Caco-2 (cell line): ENCODE measurements around the gene AIDA. TPM values are rescaled to one million over a fixed set of nuclear protein-coding genes. Genes with fewer than 3 reads are reported as not detected.

Experiments
- BruUV-seq: library from RNA; stranded (reverse); fragments of 400-500 nt; replicated peaks from 2 replicates; lab custom pipeline; 2021; lab: Mats Ljungman, UMichigan
- CTCF ChIA-PET: fragments of 300-600 bp; sonication (Branson Sonifier 250); formaldehyde crosslinking; loops from one replicate; lab custom pipeline; 2022; ENCODE audit warnings: antibody characterized with exemption; lab: Charles Lee
- POLR2A ChIA-PET: fragments of 300-600 bp; sonication (Branson Sonifier 250); formaldehyde crosslinking; loops from one replicate; lab custom pipeline; 2022; ENCODE audit warnings: antibody characterized with exemption; lab: Charles Lee
- DNase-seq, 2 experiments: peaks; one replicate each; pipeline versions ENCODE4 v3.0.0 to v3.0.0-alpha.2; 2020 to 2022
- H3K27me3 ChIP-seq: replicated peaks from 2 replicates; pipeline ENCODE4 v1.6.0; 2011; ENCODE audit warnings: low read length; ENCODE audit not compliant: control insufficient read depth, insufficient read depth
- H3K36me3 ChIP-seq: 2 replicates; pipeline ENCODE4 v1.5.1; 2011; ENCODE audit warnings: low read length; ENCODE audit not compliant: control insufficient read depth, insufficient read depth
- H3K4me1 ChIP-seq: fragments of 250-450 bp; sonication (Bioruptor Pico); 2 replicates; pipeline ENCODE4 v1.5.1; 2020; ENCODE audit warnings: mild to moderate bottlenecking
- H3K4me3 ChIP-seq: 2 replicates; pipeline ENCODE4 v1.5.1; 2011; ENCODE audit warnings: low read depth, mild to moderate bottlenecking, control low read depth, low read length
- H3K9me3 ChIP-seq: fragments of 250-450 bp; sonication (Bioruptor Pico); 2 replicates; pipeline ENCODE4 v1.5.1; 2020; ENCODE audit warnings: mild to moderate bottlenecking, moderate library complexity
- H3K27ac Mint-ChIP-seq: one replicate; pipeline ENCODE4 v1.8.0; 2022; ENCODE audit warnings: mixed read lengths; ENCODE audit not compliant: unreplicated experiment
- H3K27me3 Mint-ChIP-seq: one replicate; pipeline ENCODE4 v1.8.0; 2022; ENCODE audit warnings: mixed read lengths; ENCODE audit not compliant: insufficient read depth, unreplicated experiment
- H3K36me3 Mint-ChIP-seq: one replicate; pipeline ENCODE4 v1.8.0; 2022; ENCODE audit warnings: mild to moderate bottlenecking, mixed read lengths; ENCODE audit not compliant: insufficient read depth, unreplicated experiment
- H3K4me1 Mint-ChIP-seq: one replicate; pipeline ENCODE4 v1.8.0; 2022; ENCODE audit warnings: low read depth, mixed read lengths; ENCODE audit not compliant: unreplicated experiment
- H3K4me3 Mint-ChIP-seq: one replicate; pipeline ENCODE4 v1.8.0; 2022; ENCODE audit warnings: mild to moderate bottlenecking, moderate library complexity, mixed read lengths; ENCODE audit not compliant: unreplicated experiment
- H3K9me3 Mint-ChIP-seq: one replicate; pipeline ENCODE4 v1.8.0; 2022; ENCODE audit warnings: mixed read lengths; ENCODE audit not compliant: unreplicated experiment
- CTCF ChIP-seq, 2 experiments: fragments of 200-600 bp in 1 of 2; IDR thresholded peaks; 1 replicate in 1 of 2; 2 replicates in 1 of 2; pipeline versions ENCODE4 v1.5.1 to v1.8.0; 2011 to 2022; ENCODE audit warnings: antibody characterized with exemption in 1 of 2, control low read depth in 1 of 2, inconsistent platforms in 1 of 2, low read depth in 1 of 2, low read length in 1 of 2, mild to moderate bottlenecking in 1 of 2, moderate library complexity in 1 of 2; ENCODE audit not compliant: insufficient read depth in 1 of 2, severe bottlenecking in 1 of 2, unreplicated experiment in 1 of 2
- intact Hi-C: fragments of 100-400 bp; cut with micrococcal nuclease; formaldehyde crosslinking; loops from one replicate; pipeline ENCODE4 v1.10.0; 2022; ENCODE audit not compliant: unreplicated experiment
- total RNA-seq: library from RNA; stranded (reverse); gene quantifications from 2 replicates; pipeline ENCODE4 v1.2.3, GENCODE V29; 2022

AIDA gene
- total RNA-seq, 1 experiment from 2014 or later, result 55.1 TPM

GRCh38 chr1:222739929-222740328, 27.6 kb upstream of the AIDA start:
- Histone ChIP-seq H3K4me1 (no peaks in the 10 kb centered on the region; the same call in 1 of the 2 replicates), H3K27me3 (no peaks in the 10 kb centered on the region), H3K9me3 (no peaks in the 10 kb centered on the region), H3K4me3 (no peak overlapping the region), H3K36me3 (no peaks in the 10 kb centered on the region)
- Mint-ChIP-seq H3K4me3 (no peak overlapping the region), H3K27ac (no peak overlapping the region), H3K36me3 (no peaks in the 10 kb centered on the region), H3K27me3 (no peaks in the 10 kb centered on the region), H3K9me3 (no peaks in the 10 kb centered on the region), H3K4me1 (no peaks in the 10 kb centered on the region)
- no TSS peak for BruUV-seq
- DNase-seq, result no peak
- intact Hi-C loops, result no loop called here
- CTCF ChIA-PET, result interaction anchor here (1.7 kb wide), 1 partner anchor 350 kb away, joined by 13 read pairs; no protein-coding TSS in a partner anchor
- POLR2A ChIA-PET, result no interaction called here
- TF ChIP-seq CTCF (IDR thresholded peaks at IDR 0.05; ENCODE audit: insufficient read depth in 1 of 2, low read depth in 1 of 2, low read length in 1 of 2, severe bottlenecking in 1 of 2, unreplicated experiment in 1 of 2), result no peak

GRCh38 chr1:222739465-222739864, 27.2 kb upstream of the AIDA start:
- Histone ChIP-seq H3K4me1 (no peaks in the 10 kb centered on the region; the same call in 1 of the 2 replicates), H3K27me3 (no peaks in the 10 kb centered on the region), H3K36me3 (no peaks in the 10 kb centered on the region), H3K9me3 (no peaks in the 10 kb centered on the region), H3K4me3 (no peak overlapping the region)
- no TSS peak for BruUV-seq
- Mint-ChIP-seq H3K27me3 (no peaks in the 10 kb centered on the region), H3K27ac (no peak overlapping the region), H3K9me3 (no peaks in the 10 kb centered on the region), H3K36me3 (no peaks in the 10 kb centered on the region), H3K4me1 (no peaks in the 10 kb centered on the region), H3K4me3 (no peak overlapping the region)
- CTCF ChIA-PET, result interaction anchor here (1.3 to 1.7 kb wide), 2 partner anchors 351 to 384 kb away, joined by 3 to 13 read pairs; no protein-coding TSS in a partner anchor
- no peak for DNase-seq
- TF ChIP-seq CTCF (IDR thresholded peaks at IDR 0.05; ENCODE audit: insufficient read depth in 1 of 2, low read depth in 1 of 2, low read length in 1 of 2, severe bottlenecking in 1 of 2, unreplicated experiment in 1 of 2), result no peak
- POLR2A ChIA-PET, result no interaction called here
- intact Hi-C loops, result no loop called here

- Mint-ChIP-seq H3K4me3 (no peak within 1 kb of the TSS), H3K9me3 (no peaks in the 10 kb centered on the region), H3K36me3 (peaks cover 14% of the 10 kb centered on the region), H3K4me1 (no peaks in the 10 kb centered on the region), H3K27ac (no peak within 1 kb of the TSS), H3K27me3 (no peaks in the 10 kb centered on the region)
- no peak for DNase-seq
- intact Hi-C loops, result no loop called here
- TF ChIP-seq CTCF (IDR thresholded peaks at IDR 0.05; ENCODE audit: insufficient read depth in 1 of 2, low read depth in 1 of 2, low read length in 1 of 2, severe bottlenecking in 1 of 2, unreplicated experiment in 1 of 2), result no peak
- BruUV-seq, result no TSS peak
- Histone ChIP-seq H3K27me3 (no peaks in the 10 kb centered on the region), H3K4me3 (no peak within 1 kb of the TSS), H3K36me3 (no peaks in the 10 kb centered on the region), H3K9me3 (no peaks in the 10 kb centered on the region), H3K4me1 (no peaks in the 10 kb centered on the region; the same call in 1 of the 2 replicates)
- POLR2A ChIA-PET, result no interaction called here
- CTCF ChIA-PET, result no interaction called here
Measured at GRCh38 chr1:222736972-222737371, 24.7 kb upstream of the AIDA start, which contains the start of gene FAM177B. FAM177B (plus strand) TSS chr1:222737202; CDS start chr1:222746546, 9,344 bp downstream.
